ENCODE data around the gene AMDHD2.

Gene AMDHD2

GRCh38 chr16:2514333-2515179 is 5.6 kb upstream of the AMDHD2 start:
- H3K4me3 ChIP-seq (ENCODE audit: low read depth, low read length), result peak overlapping the region; percentile 85
- no peak for TF ChIP-seq CTCF (conservative IDR thresholded peaks at IDR 0.05; ENCODE audit: low read depth, low read length)
- DNase-seq (ENCODE audit: low read depth), result no peak

DNA sequence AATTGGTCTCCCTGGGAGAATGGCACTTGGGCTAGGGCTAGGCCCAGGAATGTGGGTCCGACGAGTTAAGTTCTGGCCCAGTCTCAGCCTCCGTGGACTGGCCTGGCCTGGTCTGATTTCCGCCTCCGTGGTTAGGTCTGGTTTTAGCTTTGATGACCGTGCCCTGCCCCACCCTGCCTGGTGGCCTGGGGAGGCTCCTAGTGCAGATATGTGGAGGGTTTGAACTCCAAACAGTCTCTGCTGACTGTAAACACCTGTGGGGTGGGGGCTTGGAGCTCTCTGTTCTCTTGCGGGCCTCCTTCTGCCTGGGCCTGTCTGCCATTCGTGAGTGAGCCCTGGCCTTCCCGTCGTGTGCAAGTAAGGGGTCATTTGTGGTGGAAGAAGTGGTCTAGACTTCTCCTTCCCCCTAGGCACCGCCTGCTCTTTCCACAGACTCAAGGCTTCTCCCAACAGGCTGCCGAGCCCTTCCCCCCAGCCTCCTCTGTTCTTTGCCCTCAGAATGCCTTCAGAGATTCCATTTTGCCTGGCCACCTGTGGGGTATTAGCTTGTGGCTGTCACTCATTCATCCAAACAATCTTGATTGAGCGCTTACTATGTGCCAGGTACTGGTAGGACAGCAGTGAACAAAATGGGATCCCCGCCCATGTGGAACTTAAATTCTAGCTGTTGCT is 4.9 kb upstream of the AMDHD2 start:
- no peak for DNase-seq (ENCODE audit: low read depth)
- TF ChIP-seq CTCF (conservative IDR thresholded peaks at IDR 0.05; ENCODE audit: low read depth, low read length), result no peak
- H3K4me3 ChIP-seq (ENCODE audit: low read depth, low read length), result peak overlapping the region; percentile 85

- no peak for TF ChIP-seq CTCF (conservative IDR thresholded peaks at IDR 0.05; ENCODE audit: low read depth, low read length)
- DNase-seq (ENCODE audit: low read depth), result peak; percentile 27
- peak overlapping the region; percentile 19 for H3K4me3 ChIP-seq (ENCODE audit: low read depth, low read length)
Observed at GRCh38 chr16:2516391-2517240, 3.6 kb upstream of the AMDHD2 start.

DNA sequence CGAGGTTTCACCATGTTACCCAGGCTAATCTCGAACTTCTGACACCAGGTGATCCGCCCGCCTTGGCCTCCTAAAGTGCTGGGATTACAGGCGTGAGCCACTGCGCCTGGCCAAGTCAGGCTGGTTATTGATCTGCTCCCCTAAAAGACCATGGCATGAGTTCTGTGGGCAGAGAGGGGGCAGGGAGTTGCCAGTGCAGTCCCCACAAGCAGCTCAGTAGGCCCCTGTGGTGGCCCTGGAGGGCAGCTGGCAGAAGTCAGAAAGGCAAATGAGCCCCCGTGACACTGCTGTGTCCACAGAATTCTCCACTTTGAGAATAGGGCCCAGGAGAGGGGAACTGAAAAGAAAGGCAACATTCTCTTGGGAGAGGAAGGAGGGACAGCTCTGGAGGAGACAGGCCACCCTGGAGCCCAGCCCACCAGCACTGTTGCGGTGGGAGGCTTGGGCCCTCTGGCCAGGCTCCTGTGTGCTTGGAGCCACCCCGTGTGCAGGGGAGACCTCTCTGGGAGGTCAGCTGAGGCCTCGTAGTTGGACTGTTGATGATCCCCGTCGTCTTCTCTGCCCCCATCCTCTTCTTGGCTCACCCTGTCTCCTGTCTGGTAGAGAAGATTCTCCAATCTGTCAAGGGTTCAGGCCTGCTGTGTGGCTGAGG is 2.1 kb upstream of the AMDHD2 start:
- no peak for TF ChIP-seq CTCF (conservative IDR thresholded peaks at IDR 0.05; ENCODE audit: low read depth, low read length)
- H3K4me3 ChIP-seq (ENCODE audit: low read depth, low read length), result no peak overlapping the region
- DNase-seq (ENCODE audit: low read depth), result no peak

DNA sequence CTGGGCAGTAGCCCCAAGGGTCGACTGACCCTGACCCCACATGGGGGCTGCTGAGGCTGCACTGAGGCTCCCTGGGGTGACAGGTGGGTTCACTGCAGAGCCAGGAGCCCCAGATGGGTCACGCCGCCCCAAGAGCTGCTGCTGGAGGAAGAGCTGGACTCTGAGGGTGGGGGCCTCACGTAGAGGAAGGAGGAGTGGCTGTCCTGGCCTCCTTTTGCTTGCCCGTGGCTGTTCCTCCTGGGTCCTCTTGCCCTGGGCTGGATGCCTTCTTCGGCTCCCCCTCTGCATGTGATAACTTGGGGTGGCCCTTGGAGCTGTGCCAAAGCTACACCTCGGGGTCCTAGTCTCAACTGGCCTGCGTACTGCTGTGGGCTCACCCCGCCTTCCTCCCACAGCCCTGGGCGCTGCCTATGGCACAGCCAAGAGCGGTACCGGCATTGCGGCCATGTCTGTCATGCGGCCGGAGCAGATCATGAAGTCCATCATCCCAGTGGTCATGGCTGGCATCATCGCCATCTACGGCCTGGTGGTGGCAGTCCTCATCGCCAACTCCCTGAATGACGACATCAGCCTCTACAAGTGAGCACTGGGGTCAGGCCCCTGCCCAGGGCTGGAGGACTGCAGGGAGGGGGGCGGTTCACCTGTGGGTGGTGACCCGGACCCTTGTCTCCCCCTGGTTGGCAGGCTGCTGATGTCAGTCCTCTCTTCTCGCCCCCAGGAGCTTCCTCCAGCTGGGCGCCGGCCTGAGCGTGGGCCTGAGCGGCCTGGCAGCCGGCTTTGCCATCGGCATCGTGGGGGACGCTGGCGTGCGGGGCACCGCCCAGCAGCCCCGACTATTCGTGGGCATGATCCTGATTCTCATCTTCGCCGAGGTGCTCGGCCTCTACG is 1.1 kb upstream of the AMDHD2 start:
- TF ChIP-seq CTCF (conservative IDR thresholded peaks at IDR 0.05; ENCODE audit: low read depth, low read length), result no peak

DNA sequence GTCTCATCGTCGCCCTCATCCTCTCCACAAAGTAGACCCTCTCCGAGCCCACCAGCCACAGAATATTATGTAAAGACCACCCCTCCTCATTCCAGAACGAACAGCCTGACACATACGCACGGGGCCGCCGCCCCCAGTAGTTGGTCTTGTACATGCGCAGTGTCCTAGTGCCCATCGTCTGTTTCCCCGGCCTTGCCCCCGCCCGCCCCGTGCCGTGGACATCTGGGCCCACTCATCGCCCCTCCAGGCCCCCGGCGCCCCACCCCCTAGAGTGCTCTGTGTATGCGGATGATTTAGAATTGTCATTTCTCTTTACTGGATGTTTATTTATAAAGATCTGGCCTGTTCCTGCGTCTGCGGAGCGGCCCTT is 475 bp upstream of the AMDHD2 start:
- H3K4me3 ChIP-seq (ENCODE audit: low read depth, low read length), result peak overlapping the region; percentile 40
- TF ChIP-seq CTCF (conservative IDR thresholded peaks at IDR 0.05; ENCODE audit: low read depth, low read length), result no peak
- DNase-seq (ENCODE audit: low read depth), result no peak

More for the DNA sequence above, 1.1 kb upstream of the AMDHD2 start:
- H3K4me3 ChIP-seq (ENCODE audit: low read depth, low read length), result no peak overlapping the region
- DNase-seq (ENCODE audit: low read depth), result no peak

Data from choroid plexus epithelial cell (primary cell).